GM12801 (cell line): ENCODE results near the gene PHACTR3.

Experiments used
- CTCF ChIP-seq: IDR thresholded peaks from one replicate; pipeline ENCODE4 v1.5.1; 2011; ENCODE audit warnings: control low read depth; ENCODE audit not compliant: insufficient read length; ENCODE audit errors: extremely low read depth

Gene PHACTR3

DNA sequence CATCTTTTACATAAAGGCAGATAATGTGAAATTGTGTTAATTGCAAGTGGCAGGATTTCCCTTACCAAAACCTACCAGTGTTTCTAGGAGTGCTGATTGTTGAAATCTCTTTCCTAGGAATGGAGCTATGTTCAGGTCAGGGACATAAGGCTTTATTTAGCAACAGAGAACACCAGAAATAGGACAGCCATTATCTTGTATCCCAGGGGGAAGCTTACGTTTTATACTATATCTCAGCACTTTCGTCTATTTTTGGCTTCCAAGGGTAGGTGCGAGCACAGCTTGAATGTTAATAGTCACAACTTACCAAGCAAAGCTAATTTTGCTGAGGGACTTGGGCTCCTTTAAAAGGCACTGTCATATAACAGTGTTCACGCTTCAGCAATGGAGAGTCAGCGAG lies 235.1 kb downstream of the PHACTR3 start:
- no peak for TF ChIP-seq CTCF

DNA sequence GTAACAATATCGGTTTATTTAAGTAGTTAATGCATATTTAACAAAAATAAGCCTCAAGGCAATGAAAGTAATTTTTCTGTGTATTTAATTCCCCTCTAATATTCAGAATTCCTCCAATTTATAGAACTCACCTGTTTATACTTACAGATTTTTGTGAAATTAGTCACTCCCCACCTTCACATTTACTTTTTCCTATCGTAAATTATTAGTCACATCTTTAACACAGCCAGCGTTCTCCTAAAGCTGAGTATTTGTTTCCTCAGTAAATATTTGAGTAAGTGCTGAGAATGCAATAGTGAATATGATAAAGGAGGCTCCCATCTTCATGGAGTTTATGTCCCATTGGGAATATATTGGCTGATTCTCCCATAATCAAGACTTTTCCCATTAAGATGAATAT lies 241.1 kb downstream of the PHACTR3 start:
- TF ChIP-seq CTCF, result no peak

DNA sequence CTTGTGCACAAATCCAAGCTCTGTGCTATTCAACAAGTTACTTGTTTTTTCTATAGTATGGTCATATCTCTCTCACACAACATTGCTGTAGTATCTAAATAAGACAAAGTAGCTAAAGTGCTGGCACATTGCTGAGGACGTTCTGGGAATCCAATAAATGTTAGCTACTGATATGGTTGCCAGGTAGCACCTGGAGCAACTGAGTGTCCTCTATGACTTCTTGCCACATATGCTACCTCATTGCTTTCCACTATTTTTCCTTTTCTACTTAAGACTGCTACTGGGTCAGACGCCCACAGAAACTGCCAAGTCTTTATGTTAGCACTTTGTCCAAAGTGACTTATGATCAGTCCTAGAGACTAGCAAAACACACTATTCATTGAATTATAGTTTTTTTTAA lies 243.8 kb downstream of the PHACTR3 start:
- TF ChIP-seq CTCF, result no peak

- no peak for TF ChIP-seq CTCF
Measured at GRCh38 chr20:59850018-59850641, 245.8 kb downstream of the PHACTR3 start.

- no peak for TF ChIP-seq CTCF
Measured at GRCh38 chr20:59857966-59858365, 253.6 kb downstream of the PHACTR3 start.

DNA sequence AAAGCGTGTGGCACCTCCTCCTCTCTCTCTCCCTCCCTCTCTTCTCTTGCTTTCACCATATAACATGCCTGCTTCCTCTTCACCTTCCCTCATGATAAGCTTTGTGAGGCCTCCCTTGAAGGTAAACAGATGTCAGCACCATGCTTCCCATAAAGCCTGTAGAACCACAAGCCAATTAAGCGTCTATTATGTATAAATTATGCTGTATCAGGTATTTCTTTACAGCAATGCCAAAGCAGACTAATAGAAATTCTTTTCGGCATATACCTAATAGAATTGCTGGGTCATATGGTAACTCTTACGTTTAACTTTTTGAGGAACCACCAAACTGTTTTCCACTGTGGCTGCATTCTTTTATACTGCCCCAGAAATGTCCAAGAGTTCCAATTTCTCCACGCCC lies 254.1 kb downstream of the PHACTR3 start:
- no peak for TF ChIP-seq CTCF

GRCh38 chr20:59861401-59861800 lies 257.1 kb downstream of the PHACTR3 start:
- TF ChIP-seq CTCF, result no peak
